ENCODE measurements around the gene FLOT1. TPM values are rescaled to one million over a fixed set of nuclear protein-coding genes. Genes with fewer than 3 reads are reported as not detected.

Gene FLOT1
- total RNA-seq, 2 experiments from 2014 or later: 199 to 213 TPM

- H3K4me3 Mint-ChIP-seq: no peak overlapping the region
- POLR2A ChIA-PET: no interaction called here
Measured at GRCh38 chr6:30749554-30750378, 7.3 kb upstream of the FLOT1 start.

GRCh38 chr6:30748851-30749540 lies 6.5 kb upstream of the FLOT1 start:
- Mint-ChIP-seq H3K27me3 (no peaks in the 10 kb centered on the region), H3K4me1 (peaks cover 42% of the 10 kb centered on the region), H3K4me3 (no peak overlapping the region), H3K27ac (no peak overlapping the region), H3K9me3 (no peaks in the 10 kb centered on the region), H3K36me3 (ENCODE audit: low read depth) (peaks cover under 1% of the 10 kb centered on the region)
- DNase-seq: no peak
- POLR2A ChIA-PET: no interaction called here
- CTCF ChIA-PET: interaction anchor here (1.3 kb wide), 1 partner anchor 18 kb away, joined by 3 read pairs; no protein-coding TSS in a partner anchor

More at GRCh38 chr6:30749554-30750378, 7.3 kb upstream of the FLOT1 start:
- CTCF ChIA-PET: interaction anchor here (0.6 kb wide), 1 partner anchor 119 kb away, joined by 3 read pairs; no protein-coding TSS in a partner anchor
- no peaks in the 10 kb centered on the region for H3K36me3 Mint-ChIP-seq (ENCODE audit: low read depth)
- H3K9me3 Mint-ChIP-seq: no peaks in the 10 kb centered on the region
- peaks cover 39% of the 10 kb centered on the region for H3K4me1 Mint-ChIP-seq
- no peak overlapping the region for H3K27ac Mint-ChIP-seq
- DNase-seq: no peak
- no peaks in the 10 kb centered on the region for H3K27me3 Mint-ChIP-seq

- Mint-ChIP-seq H3K4me1 (peaks cover 49% of the 10 kb centered on the region), H3K27me3 (no peaks in the 10 kb centered on the region), H3K36me3 (ENCODE audit: low read depth) (peaks cover 7% of the 10 kb centered on the region), H3K9me3 (no peaks in the 10 kb centered on the region), H3K27ac (no peak overlapping the region), H3K4me3 (no peak overlapping the region)
- ChIA-PET POLR2A (interaction anchor here (0.5 kb wide), 1 partner anchor 41 kb away, joined by 3 read pairs; no protein-coding TSS in a partner anchor), CTCF (interaction anchor here (1.1 to 1.3 kb wide), 2 partner anchors 17 to 19 kb away, joined by 3 to 5 read pairs; no protein-coding TSS in a partner anchor)
- DNase-seq: no peak
Measured at GRCh38 chr6:30747902-30748769, 5.6 kb upstream of the FLOT1 start.

- H3K27ac Mint-ChIP-seq: no peak overlapping the region
- H3K36me3 Mint-ChIP-seq (ENCODE audit: low read depth): peaks cover 12% of the 10 kb centered on the region
- peaks cover 53% of the 10 kb centered on the region for H3K4me1 Mint-ChIP-seq
- ChIA-PET POLR2A (interaction anchor here (0.5 kb wide), 1 partner anchor 41 kb away, joined by 3 read pairs; no protein-coding TSS in a partner anchor), CTCF (interaction anchor here (1.0 to 1.4 kb wide), 4 partner anchors 16 to 68 kb away, joined by 3 to 5 read pairs (median 4); no protein-coding TSS in a partner anchor)
- H3K27me3 Mint-ChIP-seq: no peaks in the 10 kb centered on the region
- H3K9me3 Mint-ChIP-seq: no peaks in the 10 kb centered on the region
- H3K4me3 Mint-ChIP-seq: no peak overlapping the region
- no peak for DNase-seq
Measured at GRCh38 chr6:30747300-30747687, 4.8 kb upstream of the FLOT1 start.

GRCh38 chr6:30744054-30744805 lies 1.7 kb upstream of the FLOT1 start, which contains the start of gene IER3:
IER3 (minus strand) TSS chr6:30744547; CDS start chr6:30744518, 29 bp downstream.
- H3K27ac Mint-ChIP-seq: peak within 1 kb of the TSS; percentile 86
- DNase-seq: peak; percentile 75
- POLR2A ChIA-PET: no interaction called here
- peaks cover 42% of the 10 kb centered on the region for H3K36me3 Mint-ChIP-seq (ENCODE audit: low read depth)
- H3K4me3 Mint-ChIP-seq: peak within 1 kb of the TSS; percentile 87
- peaks cover 76% of the 10 kb centered on the region for H3K4me1 Mint-ChIP-seq
- H3K9me3 Mint-ChIP-seq: no peaks in the 10 kb centered on the region
- H3K27me3 Mint-ChIP-seq: no peaks in the 10 kb centered on the region
- CTCF ChIA-PET: interaction anchor here (0.6 to 2.4 kb wide), 9 partner anchors 14 to 172 kb away, joined by 3 to 7 read pairs (median 3); partner anchors contain the start of gene MDC1

GRCh38 chr6:30743099-30744053 lies 889 bp upstream of the FLOT1 start:
- Mint-ChIP-seq H3K9me3 (no peaks in the 10 kb centered on the region), H3K4me3 (peak overlapping the region; percentile 87), H3K27me3 (no peaks in the 10 kb centered on the region), H3K4me1 (peaks cover 81% of the 10 kb centered on the region), H3K36me3 (ENCODE audit: low read depth) (peaks cover 50% of the 10 kb centered on the region), H3K27ac (peak overlapping the region; percentile 86)
- peak; percentile 54 for DNase-seq
- POLR2A ChIA-PET: interaction anchor here (0.7 kb wide), 1 partner anchor 45 kb away, joined by 3 read pairs; no protein-coding TSS in a partner anchor
- CTCF ChIA-PET: interaction anchor here (1.0 to 2.4 kb wide), 8 partner anchors 11 to 86 kb away, joined by 3 to 7 read pairs (median 6); no protein-coding TSS in a partner anchor

- Mint-ChIP-seq H3K4me1 (peaks cover 84% of the 10 kb centered on the region), H3K36me3 (ENCODE audit: low read depth) (peaks cover 66% of the 10 kb centered on the region), H3K27ac (peak overlapping the region; percentile 85), H3K4me3 (peak overlapping the region; percentile 87), H3K27me3 (no peaks in the 10 kb centered on the region), H3K9me3 (peaks cover 4% of the 10 kb centered on the region)
- CTCF ChIA-PET: interaction anchor here (0.8 to 2.1 kb wide), 5 partner anchors 9 to 52 kb away, joined by 3 to 7 read pairs (median 4); no protein-coding TSS in a partner anchor
- no peak for DNase-seq
- POLR2A ChIA-PET: no interaction called here
Measured at GRCh38 chr6:30741789-30742315, 635 bp downstream of the FLOT1 start.

GRCh38 chr6:30741063-30741779 lies 1.3 kb downstream of the FLOT1 start:
- H3K9me3 Mint-ChIP-seq: peaks cover 4% of the 10 kb centered on the region
- peak overlapping the region; percentile 87 for H3K4me3 Mint-ChIP-seq
- peaks cover 70% of the 10 kb centered on the region for H3K36me3 Mint-ChIP-seq (ENCODE audit: low read depth)
- DNase-seq: no peak
- ChIA-PET CTCF (interaction anchor here (0.5 to 2.1 kb wide), 4 partner anchors 10 to 342 kb away, joined by 3 to 7 read pairs (median 5); no protein-coding TSS in a partner anchor), POLR2A (no interaction called here)
- peaks cover 86% of the 10 kb centered on the region for H3K4me1 Mint-ChIP-seq
- no peaks in the 10 kb centered on the region for H3K27me3 Mint-ChIP-seq
- peak overlapping the region; percentile 85 for H3K27ac Mint-ChIP-seq

- CTCF ChIA-PET: interaction anchor here (0.6 to 1.6 kb wide), 6 partner anchors 10 to 82 kb away, joined by 3 to 8 read pairs (median 5); no protein-coding TSS in a partner anchor
- no peaks in the 10 kb centered on the region for H3K27me3 Mint-ChIP-seq
- peak overlapping the region; percentile 87 for H3K4me3 Mint-ChIP-seq
- peaks cover 4% of the 10 kb centered on the region for H3K9me3 Mint-ChIP-seq
- peaks cover 77% of the 10 kb centered on the region for H3K36me3 Mint-ChIP-seq (ENCODE audit: low read depth)
- peaks cover 86% of the 10 kb centered on the region for H3K4me1 Mint-ChIP-seq
- POLR2A ChIA-PET: no interaction called here
- no peak for DNase-seq
- H3K27ac Mint-ChIP-seq: peak overlapping the region; percentile 85
Measured at GRCh38 chr6:30740540-30740870, 2.0 kb downstream of the FLOT1 start.

- ChIA-PET POLR2A (interaction anchor here (0.6 kb wide), 1 partner anchor 77 kb away, joined by 4 read pairs; no protein-coding TSS in a partner anchor), CTCF (interaction anchor here (1.1 to 5.6 kb wide), 4 partner anchors 16 to 91 kb away, joined by 3 to 40 read pairs (median 6); no protein-coding TSS in a partner anchor)
- Mint-ChIP-seq H3K27ac (peak overlapping the region; percentile 14), H3K9me3 (peaks cover 4% of the 10 kb centered on the region), H3K4me3 (peak overlapping the region; percentile 47), H3K4me1 (peaks cover 84% of the 10 kb centered on the region), H3K36me3 (ENCODE audit: low read depth) (peaks cover 83% of the 10 kb centered on the region), H3K27me3 (no peaks in the 10 kb centered on the region)
- no peak for DNase-seq
Measured at GRCh38 chr6:30738532-30738931, 4.0 kb downstream of the FLOT1 start.
